Activated CD4-positive, alpha-beta T cell treated with anti-CD3 and anti-CD28 coated beads for 24 hours (primary cell): ENCODE data around the gene UVSSA.

Experiments used
- DNase-seq, 2 donors: peaks; one replicate each; pipeline ENCODE4 v3.0.0-alpha.2; 2020; ENCODE audit warnings: low read depth in 2 of 2

UVSSA gene

DNA sequence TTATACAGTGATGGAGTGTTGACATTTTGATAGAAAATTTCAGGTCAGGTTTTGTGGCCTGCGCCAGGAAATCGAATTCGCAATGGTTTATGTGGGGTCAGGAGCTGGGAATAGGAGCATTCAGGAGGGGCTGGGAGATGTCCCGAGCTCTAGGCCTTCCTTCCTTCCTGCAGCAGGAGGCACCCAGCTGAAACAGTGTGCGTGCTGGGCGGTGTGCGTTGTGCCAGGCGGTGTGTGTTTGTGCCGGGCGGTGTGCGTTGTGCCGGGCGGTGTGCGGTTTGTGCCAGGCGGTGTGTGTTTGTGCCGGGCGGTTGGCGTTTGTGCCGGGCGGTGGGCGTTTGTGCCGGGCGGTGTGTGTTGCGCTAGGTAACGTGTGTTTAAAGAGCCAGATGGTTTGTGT is 1.7 kb downstream of the UVSSA start:
- no peak for DNase-seq

DNA sequence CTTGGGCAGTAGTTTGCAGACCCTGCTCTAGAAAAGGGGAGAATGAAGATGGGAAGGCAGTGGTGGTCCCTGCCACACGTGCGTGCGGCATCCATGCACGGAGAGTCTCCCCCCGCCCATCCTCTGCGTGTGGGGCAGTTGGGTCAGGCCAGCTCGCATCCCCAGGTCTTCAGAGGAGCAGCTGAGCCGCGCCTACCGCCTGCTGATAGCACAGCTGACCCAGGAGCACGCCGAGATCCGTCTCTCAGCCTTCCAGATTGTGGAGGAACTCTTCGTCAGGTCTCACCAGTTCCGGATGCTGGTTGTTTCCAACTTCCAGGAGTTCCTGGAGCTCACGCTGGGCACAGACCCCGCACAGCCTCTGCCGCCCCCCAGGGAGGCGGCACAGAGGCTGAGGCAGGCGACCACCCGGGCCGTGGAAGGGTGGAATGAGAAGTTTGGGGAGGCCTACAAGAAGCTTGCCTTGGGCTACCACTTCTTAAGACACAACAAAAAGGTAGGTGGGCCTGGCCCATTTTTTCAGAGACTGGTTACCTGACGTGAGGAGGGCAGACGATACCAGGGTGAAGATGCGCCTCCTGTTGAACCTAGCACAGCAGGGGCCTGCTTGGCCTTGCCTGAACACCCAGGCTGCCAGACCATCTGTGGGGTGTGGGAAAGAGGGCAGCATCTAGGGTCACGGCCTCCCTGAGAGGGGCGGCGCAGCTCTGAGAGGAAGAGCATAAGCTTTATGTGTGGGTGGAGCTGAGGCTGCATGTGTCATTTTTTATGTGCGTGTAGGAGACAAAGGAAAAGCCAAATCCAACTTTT is 2.6 kb downstream of the UVSSA start:
- DNase-seq = no peak

- no peak for DNase-seq
These were observed 3.1 kb downstream of the UVSSA start for GRCh38 chr4:1350169-1350520.

GRCh38 chr4:1351854-1352566 is 5.0 kb downstream of the UVSSA start:
- peak; percentile 87 to 91 for DNase-seq

GRCh38 chr4:1352567-1352900 is 5.5 kb downstream of the UVSSA start:
- no peak for DNase-seq

- DNase-seq = no peak
These were observed 6.4 kb downstream of the UVSSA start for GRCh38 chr4:1353186-1354055.

GRCh38 chr4:1354136-1354982 is 7.4 kb downstream of the UVSSA start:
- no peak for DNase-seq

GRCh38 chr4:1354983-1355275 is 7.9 kb downstream of the UVSSA start:
- DNase-seq = no peak

DNA sequence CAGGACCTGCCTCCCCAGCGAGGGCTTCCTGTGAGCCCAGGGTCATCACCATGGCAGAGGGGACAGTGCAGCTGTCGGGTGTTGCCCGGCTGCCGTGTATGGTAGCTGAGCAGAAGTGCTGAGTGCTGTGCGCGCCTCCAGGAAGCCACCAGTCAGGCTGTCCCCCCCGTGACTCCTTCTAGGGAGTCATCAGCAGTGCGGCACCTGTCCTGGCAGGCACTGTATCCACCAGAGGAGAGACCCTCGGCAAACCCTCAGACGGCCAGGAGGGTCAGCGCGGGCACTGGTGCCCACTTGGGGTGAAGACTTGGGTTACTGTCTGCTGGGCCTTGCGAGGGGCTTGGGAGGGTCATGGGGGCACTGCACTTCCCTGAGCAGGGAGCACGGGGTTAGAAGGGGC is 8.4 kb downstream of the UVSSA start:
- no peak for DNase-seq

- DNase-seq = peak; percentile 30 to 38
These were observed 9.4 kb downstream of the UVSSA start for GRCh38 chr4:1356181-1356998.

DNA sequence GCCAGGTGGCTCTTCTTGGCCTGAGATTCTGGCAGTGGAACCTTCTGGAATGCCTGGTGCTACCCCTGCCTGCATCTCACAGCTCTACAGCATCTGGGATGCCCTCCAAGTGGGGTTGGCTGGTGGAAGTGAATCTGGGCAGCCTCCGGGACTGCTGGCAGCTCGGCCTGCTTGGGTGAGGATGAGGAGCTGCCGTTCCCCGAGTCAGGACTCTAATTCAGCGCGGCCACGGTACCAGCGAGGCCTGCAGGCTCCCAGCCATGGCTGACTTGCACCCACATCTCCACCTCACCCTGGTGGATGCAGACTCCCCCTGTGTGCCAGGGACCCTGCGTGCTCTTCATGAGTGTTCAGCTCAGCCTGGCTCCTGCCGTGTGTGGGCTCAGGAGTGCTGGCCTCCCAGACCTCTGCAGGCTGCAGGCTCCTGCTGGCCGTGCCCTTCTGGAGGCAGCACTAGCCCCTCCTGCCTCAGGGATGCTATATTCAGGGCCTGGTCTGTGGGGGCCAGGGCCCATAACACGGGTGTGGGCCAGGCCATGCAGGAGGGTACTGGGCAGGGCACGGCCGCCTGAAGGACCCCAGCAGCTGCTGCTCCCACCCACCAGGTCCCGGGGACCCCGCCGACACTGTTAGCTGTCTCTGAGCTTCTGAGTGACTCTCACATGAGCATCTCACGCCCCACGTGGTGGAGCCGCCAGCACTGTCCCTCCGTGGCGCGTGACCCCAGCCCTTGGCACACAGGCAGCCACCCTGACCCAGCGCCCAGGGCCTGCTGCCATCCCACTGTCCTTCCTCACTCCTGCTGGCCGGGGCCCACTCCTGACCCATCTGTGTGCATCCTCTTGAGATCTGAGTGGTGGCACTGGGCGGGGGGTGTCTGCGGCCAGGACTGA is 10.6 kb downstream of the UVSSA start:
- no peak for DNase-seq

DNA sequence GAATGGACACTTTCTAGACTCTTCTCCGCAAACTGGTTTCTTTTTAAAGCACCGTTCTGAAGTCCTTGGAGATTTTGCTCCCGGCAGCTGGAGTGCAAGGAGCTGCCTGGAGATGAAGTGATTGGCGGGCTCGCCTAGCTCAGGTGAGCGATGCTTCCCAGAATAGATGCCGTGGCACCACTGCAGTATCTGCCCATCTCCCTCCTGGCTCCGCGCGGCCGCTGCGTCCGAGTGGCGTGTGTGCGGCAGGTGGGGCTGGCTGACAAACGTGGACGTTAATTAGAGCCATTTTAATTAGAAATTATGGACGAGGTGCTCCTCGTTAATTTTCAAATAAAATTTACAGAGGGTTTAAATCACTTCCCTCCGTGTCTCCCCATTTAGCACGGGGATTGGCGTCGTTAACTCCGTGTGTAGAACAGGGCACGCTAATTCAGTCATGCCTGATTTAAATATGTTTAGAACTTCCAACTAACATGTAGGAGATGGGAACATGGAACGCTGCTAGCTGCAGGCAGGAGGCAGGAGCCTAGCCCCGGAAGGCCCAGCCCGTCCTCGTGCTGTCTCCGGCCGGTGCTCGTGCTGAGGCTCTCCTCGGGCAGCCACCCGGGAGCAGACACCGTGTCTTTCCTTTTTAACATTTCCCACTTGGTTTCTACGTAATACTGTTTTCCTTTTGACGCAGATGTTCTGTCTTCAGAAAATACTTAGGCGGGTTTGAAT is 11.6 kb downstream of the UVSSA start:
- DNase-seq = no peak

GRCh38 chr4:1359144-1359501 is 12.1 kb downstream of the UVSSA start:
- no peak for DNase-seq

GRCh38 chr4:1359976-1360375 is 13.0 kb downstream of the UVSSA start:
- no peak for DNase-seq

- no peak for DNase-seq
These were observed 13.6 kb downstream of the UVSSA start for GRCh38 chr4:1360423-1361283.

GRCh38 chr4:1361431-1361830 is 14.4 kb downstream of the UVSSA start:
- no peak for DNase-seq

- no peak for DNase-seq
These were observed 15.0 kb downstream of the UVSSA start for GRCh38 chr4:1362046-1362445.

DNA sequence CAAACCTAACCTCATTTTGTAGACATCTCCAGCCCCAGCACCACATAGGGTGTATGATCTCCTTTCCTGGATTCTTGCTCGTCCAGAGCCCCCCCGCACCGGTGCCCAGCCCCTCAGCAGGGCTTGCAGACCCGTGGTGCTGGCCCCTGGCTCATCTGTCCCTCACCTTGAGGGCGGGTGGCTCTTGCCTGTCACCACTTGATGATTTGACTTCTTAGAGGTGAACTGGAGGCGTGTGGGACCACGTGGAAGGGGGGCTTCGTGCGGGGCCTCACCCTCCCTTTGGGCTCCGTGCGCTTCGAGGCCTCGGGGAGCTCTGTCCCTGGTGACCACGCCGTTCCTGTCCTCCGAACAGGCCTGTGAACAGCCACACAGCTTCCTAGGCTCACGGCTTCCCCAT is 15.5 kb downstream of the UVSSA start:
- DNase-seq = no peak
